ENCODE data around the gene YARS1.
A peak's percentile ranks its signal among the peaks of the same experiment; 100 is the strongest.

YARS1 gene

DNA sequence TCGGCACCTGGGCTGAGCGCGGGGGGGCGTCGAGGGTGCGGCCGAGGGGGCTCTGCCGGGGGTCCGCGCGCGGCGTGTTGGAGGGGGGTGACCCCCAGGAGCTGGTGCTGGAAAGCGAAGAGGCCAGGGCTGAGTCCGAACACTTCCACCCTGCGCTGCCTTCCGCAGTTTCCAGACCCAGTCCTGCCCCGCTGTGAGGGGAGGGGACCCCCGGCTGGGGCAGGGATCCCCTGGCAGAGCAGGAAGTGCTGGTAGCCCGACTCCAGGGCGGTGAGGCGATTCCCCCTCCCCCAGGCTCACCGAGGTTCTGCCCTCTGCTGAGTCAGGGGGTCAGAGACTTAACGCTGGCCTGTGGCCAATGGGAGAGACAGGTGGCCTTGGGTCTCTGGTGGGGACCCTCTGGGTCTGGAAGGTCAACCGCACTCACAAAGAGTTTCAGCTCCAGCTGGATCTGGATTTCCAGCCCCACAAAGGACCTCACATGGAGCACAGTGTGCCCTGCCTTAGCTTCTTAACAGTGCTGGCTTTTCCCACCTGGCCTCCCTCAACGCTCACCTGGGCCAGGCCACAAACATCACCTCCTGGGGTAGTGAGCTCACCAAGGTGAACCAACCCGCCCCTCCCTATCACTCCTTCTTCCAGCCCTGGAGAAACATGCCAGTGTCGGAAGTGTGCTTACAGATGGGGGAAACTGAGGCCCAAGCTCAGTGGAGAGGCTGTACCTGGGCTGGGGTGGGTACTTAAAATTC is 74.8 kb downstream of the YARS1 start:
- no peak for DNase-seq (ENCODE audit: low spot score)

GRCh38 chr1:32741413-32742198 is 75.6 kb downstream of the YARS1 start:
- DNase-seq (ENCODE audit: low spot score) = peak; percentile 80

GRCh38 chr1:32741059-32741412 is 76.1 kb downstream of the YARS1 start:
- DNase-seq (ENCODE audit: low spot score) = no peak

DNA sequence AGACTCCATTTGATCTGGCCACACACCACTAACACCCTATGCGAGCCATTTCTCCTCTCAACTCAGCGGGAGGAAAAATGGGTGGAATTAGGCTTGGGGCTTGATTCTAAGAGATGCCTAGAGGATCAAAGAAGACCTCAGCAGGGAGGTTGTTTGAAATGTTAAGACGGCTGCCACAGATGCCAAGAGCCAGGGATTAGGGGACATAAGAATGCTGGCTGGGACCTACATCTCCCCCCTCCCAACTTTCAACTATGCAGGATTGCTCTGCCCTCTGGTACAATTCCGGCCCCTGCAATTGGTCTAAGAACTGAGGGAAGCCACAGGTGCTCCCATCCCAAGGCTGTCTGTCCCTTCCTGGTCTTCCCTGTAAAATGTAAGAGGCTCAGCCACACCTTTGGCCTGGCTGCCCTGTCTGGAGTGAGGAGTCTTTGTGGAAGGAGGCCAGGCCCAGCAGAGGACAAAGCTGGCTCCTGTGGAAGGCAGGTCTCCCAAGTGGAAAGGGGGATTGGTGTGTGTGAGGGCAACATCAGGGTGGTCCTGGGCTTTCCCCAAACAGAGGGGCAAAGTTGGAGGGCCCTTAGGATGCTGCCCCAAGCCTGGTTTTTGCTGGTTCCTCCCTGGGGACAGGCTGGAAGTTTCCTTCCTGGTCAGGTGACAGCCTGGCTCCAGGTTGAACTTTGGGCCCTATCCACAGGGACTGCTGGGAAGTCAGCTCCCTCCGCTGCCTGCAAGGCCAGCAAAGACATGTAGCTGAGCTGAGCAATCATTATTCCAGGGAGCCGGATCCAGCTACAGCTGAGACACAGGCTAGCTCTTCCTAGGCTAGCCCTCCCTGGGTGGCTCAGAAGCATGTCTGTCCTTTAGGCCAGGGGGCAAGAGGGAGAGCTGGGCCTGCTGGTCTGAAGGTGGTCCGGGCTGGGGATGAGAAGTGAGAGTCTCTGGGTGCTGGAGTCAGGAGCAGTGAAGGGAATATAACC is 80.1 kb downstream of the YARS1 start:
- DNase-seq (ENCODE audit: low spot score) = no peak

- no peak for DNase-seq (ENCODE audit: low spot score)
These were observed 83.4 kb downstream of the YARS1 start for GRCh38 chr1:32733582-32734321.

GRCh38 chr1:32729254-32730046 is 87.7 kb downstream of the YARS1 start:
- no peak for DNase-seq (ENCODE audit: low spot score)

DNA sequence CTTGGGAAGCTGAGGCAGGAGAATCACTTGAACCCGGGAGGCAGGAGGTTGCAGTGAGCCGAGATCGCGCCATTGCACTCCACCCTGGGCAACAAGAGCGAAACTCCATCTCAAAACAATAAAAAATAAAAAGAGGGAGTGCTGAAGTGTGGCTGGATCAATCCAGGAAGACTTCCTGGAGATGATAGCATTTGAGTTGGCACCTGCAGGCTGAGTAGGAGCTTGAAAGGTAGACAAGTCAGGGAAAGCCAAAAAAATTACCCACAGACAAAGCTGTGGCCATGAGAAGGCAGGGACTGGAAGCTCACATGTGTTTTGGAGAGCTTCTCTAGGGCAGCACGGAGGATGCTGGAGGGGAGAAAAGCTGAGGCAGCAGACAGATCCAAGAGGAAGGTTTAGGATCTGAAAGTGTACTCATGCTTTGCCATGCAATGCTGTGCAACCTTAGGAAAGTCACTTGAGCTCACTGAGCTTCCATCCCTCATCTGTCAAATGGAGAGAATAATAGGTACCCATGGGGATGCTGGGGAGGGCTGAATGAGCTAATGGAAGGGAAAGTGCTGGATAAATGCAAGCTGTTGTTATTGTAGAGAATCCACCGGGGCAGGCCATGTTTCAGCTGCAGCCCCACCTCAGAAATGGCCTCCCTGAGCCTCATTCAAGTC is 88.6 kb downstream of the YARS1 start:
- DNase-seq (ENCODE audit: low spot score) = no peak

DNA sequence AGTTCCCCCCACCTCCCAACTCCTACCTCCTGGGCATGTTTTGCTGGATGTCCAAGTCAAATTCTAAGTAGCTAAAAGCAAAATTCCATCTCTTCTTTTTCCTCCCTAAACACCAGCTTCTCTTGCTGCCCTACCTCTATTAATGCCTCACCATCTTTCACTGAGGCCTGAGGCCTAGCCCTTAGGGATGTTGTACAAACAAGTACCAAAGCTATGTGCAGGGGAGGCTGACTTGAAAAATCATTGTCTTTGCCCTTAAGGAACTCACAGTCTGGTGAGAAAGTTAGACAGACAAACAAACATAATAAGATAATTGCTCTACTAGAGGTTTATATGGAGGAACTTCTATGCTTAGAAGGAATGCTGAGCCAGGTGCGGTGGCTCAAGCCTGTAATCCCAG is 89.3 kb downstream of the YARS1 start:
- no peak for DNase-seq (ENCODE audit: low spot score)

DNA sequence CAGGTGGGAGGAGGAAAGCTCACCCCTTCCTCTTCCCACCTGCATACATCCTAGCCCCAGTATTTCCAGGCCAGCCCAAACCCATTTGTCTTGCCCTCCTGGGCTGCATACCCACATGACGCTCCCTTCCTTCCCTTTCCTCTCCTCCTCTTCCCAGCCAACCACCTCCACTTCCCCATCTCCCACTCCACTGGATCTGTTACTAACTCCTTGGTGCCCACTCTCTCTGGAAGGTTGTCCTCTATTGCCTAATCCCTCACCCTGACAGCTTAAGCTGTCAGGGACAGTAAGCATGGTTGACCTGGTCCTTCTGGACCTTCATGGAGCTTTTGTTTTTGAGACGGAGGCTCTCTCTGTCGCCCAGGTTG is 91.6 kb downstream of the YARS1 start:
- DNase-seq (ENCODE audit: low spot score) = no peak

All from D341Med (cell line).